Endothelial cell of umbilical vein (primary cell): Measurements from ENCODE around the gene NFE2L1. TPM values are rescaled to one million over a fixed set of nuclear protein-coding genes. Genes with fewer than 3 reads are reported as not detected.
A peak's percentile ranks its signal among the peaks of the same experiment; 100 is the strongest.

Source experiments
- BruUV-seq: library from RNA; stranded (reverse); fragments of 400-500 nt; replicated peaks from 2 replicates; lab custom pipeline; 2021; lab: Mats Ljungman, UMichigan
- CTCF ChIA-PET: fragments of 300-600, 350-600 bp; sonication (Branson Sonifier 250); formaldehyde crosslinking; loops from one replicate; lab custom pipeline; 2021; ENCODE audit warnings: antibody characterized with exemption, inconsistent platforms; lab: Charles Lee
- POLR2A ChIA-PET: fragments of 300-600, 350-600 bp; sonication (Branson Sonifier 250); formaldehyde crosslinking; loops from one replicate; lab custom pipeline; 2021; ENCODE audit warnings: antibody characterized with exemption, inconsistent platforms; lab: Charles Lee
- DNase-seq: peaks from one replicate; pipeline ENCODE4 v3.0.0-alpha.2; 2011; ENCODE audit warnings: low read depth, low spot score
- FAIRE-seq: peaks from 2 replicates; lab custom pipeline; 2011; peaks lifted over from hg19 to GRCh38; lab: Jason Lieb, UNC
- H2AFZ ChIP-seq: 2 replicates; pipeline ENCODE4 v1.6.0; 2012; ENCODE audit warnings: low read depth, low read length, control low read depth, inconsistent platforms
- H3K27ac ChIP-seq: 2 replicates; pipeline ENCODE4 v1.5.1; 2011; ENCODE audit warnings: low read depth, mild to moderate bottlenecking, control low read depth, low read length, moderate library complexity; ENCODE audit not compliant: insufficient read depth
- H3K27me3 ChIP-seq, 2 experiments: 2 replicates each; pipeline versions ENCODE4 v1.6.0 to v1.6.1; 2011; ENCODE audit warnings: low read length in 2 of 2, mixed read lengths in 1 of 2; ENCODE audit not compliant: control insufficient read depth in 2 of 2, insufficient read depth in 2 of 2
- H3K36me3 ChIP-seq, 2 experiments: 2 replicates in 1 of 2; 3 replicates in 1 of 2; pipeline ENCODE4 v1.5.1; 2011; ENCODE audit warnings: low read length in 2 of 2, mild to moderate bottlenecking in 1 of 2, moderate library complexity in 1 of 2; ENCODE audit not compliant: control insufficient read depth in 2 of 2, insufficient read depth in 2 of 2; ENCODE audit errors: extremely low read depth in 1 of 2
- H3K4me1 ChIP-seq: 3 replicates; pipeline ENCODE4 v1.5.1; 2011; ENCODE audit warnings: mild to moderate bottlenecking, low read length; ENCODE audit not compliant: control insufficient read depth, insufficient read depth; ENCODE audit errors: extremely low read depth
- H3K4me2 ChIP-seq: 2 replicates; pipeline ENCODE4 v1.6.1; 2011; ENCODE audit warnings: low read length, control low read depth, mixed read lengths; ENCODE audit not compliant: insufficient read depth
- H3K4me3 ChIP-seq, 3 experiments: fragments of 200-600 bp in 1 of 3; sonication (generic), shearing (Covaris generic) in 1 of 3; replicated peaks in 1 of 3; 2 replicates each; pipeline ENCODE4 v1.5.1; 2011 to 2016; ENCODE audit warnings: control low read depth in 3 of 3, low read length in 3 of 3, mild to moderate bottlenecking in 2 of 3, inconsistent platforms in 1 of 3, low read depth in 1 of 3, moderate library complexity in 1 of 3; ENCODE audit not compliant: insufficient read depth in 1 of 3
- H3K79me2 ChIP-seq: 2 replicates; pipeline ENCODE4 v1.6.0; 2012; ENCODE audit warnings: low read length, inconsistent platforms; ENCODE audit not compliant: control insufficient read depth, insufficient read depth
- H3K9ac ChIP-seq: replicated peaks from 2 replicates; pipeline ENCODE3; 2011; ENCODE audit warnings: low read length, control low read depth; ENCODE audit not compliant: insufficient read depth; ENCODE audit errors: extremely low read depth
- H3K9me1 ChIP-seq: replicated peaks from 3 replicates; pipeline ENCODE4 v1.6.0; 2011; ENCODE audit warnings: mild to moderate bottlenecking, low read length; ENCODE audit not compliant: control insufficient read depth, insufficient read depth; ENCODE audit errors: extremely low read depth
- H3K9me3 ChIP-seq: replicated peaks from 2 replicates; pipeline ENCODE4 v1.5.1; 2012; ENCODE audit warnings: low read length, inconsistent platforms; ENCODE audit not compliant: control insufficient read depth, insufficient read depth
- H4K20me1 ChIP-seq: replicated peaks from 2 replicates; pipeline ENCODE3; 2011; ENCODE audit warnings: mild to moderate bottlenecking, low read length; ENCODE audit not compliant: control insufficient read depth, insufficient read depth; ENCODE audit errors: extremely low read depth
- EZH2 ChIP-seq: IDR thresholded peaks from 2 replicates; pipeline ENCODE4 v1.6.1; 2012; ENCODE audit warnings: borderline replicate concordance, low read depth, mild to moderate bottlenecking, moderate library complexity, low read length, inconsistent platforms; ENCODE audit not compliant: severe bottlenecking
- FOS ChIP-seq: IDR thresholded peaks from 2 replicates; pipeline ENCODE4 v1.6.1; 2011; ENCODE audit warnings: mild to moderate bottlenecking, low read length, moderate library complexity, borderline replicate concordance; ENCODE audit not compliant: insufficient read depth
- POLR2AphosphoS5 ChIP-seq: IDR thresholded peaks from 2 replicates; pipeline ENCODE4 v1.6.1; 2012; ENCODE audit warnings: low read depth, mild to moderate bottlenecking, control low read depth, low read length, moderate library complexity; ENCODE audit not compliant: insufficient read depth
- dilution Hi-C: fragments of 300-500 bp; cut with MboI; formaldehyde crosslinking; loops from one replicate; pipeline ENCODE4 v1.15.0; 2019; ENCODE audit warnings: low sequenced_read_pairs; ENCODE audit not compliant: extremely low pct_ligation_motif_present
- intact Hi-C: fragments of 100-400 bp; cut with micrococcal nuclease; formaldehyde crosslinking; loops from one replicate; pipeline ENCODE4 v1.10.0; 2022
- polyA plus RNA-seq, 4 experiments: library from polyadenylated mRNA; depleted of rRNA in 3 of 4; stranded (reverse) in 3 of 4; unstranded in 1 of 4; fragments of >200 nt; gene quantifications; 2 replicates each; pipeline versions ENCODE4 v1.2.1 to v1.2.3, GENCODE V29; 2011 to 2012; ENCODE audit warnings: missing spikeins in 1 of 4
- total RNA-seq: library from RNA; stranded (reverse); gene quantifications from 2 replicates; pipeline ENCODE4 v1.2.3, GENCODE V29; 2021
- TF ChIP-seq, protein P1 (sequence below): IDR thresholded peaks from 2 replicates; pipeline ENCODE4 v1.6.1; 2011; ENCODE audit not compliant: insufficient read depth, insufficient read length

NFE2L1 gene
- total and polyA plus RNA-seq, 2 donors (not counting 3 experiments of a cell fraction or from before 2014, with no cell fraction given), result 187 to 236 TPM

DNA sequence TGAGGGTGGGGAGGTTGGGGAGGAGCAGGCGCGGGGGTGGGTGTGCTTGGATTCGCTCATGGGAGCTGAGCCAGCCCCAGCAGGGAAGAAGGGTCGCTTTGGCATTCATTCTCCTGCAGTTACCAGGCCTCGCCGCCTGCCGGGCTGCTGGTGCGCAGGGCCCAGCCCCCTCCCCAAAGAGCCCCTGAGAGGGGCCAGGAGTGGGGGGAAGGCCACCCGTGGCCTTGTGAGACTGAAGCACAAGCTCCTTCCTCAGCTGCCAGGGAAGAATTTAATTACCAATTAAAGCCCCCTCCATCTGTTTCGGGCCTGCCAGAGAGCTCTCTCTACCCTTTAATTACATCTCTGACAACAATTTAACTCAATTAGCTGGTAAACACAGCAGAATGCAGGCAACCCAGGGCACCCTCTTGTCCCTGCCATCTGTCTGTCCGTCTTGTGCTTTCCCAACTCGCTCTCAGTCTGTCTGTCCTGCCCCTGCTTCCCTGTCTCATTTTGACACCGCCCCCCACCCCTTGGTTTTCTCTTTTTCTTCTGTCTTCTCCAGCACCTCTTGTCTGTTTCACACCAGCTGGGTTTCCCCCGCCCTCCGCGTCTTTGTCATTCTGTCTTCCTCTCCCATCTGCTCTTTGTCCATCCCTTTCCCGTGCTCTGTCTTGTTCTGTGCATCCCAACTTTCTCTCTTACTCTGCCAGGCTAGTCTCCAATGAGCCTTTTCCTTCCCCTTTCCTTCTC is 44.6 kb upstream of the NFE2L1 start:
- no peaks in the 10 kb centered on the region for H3K27me3 ChIP-seq
- peaks cover 30% of the 10 kb centered on the region for H3K4me1 ChIP-seq

DNA sequence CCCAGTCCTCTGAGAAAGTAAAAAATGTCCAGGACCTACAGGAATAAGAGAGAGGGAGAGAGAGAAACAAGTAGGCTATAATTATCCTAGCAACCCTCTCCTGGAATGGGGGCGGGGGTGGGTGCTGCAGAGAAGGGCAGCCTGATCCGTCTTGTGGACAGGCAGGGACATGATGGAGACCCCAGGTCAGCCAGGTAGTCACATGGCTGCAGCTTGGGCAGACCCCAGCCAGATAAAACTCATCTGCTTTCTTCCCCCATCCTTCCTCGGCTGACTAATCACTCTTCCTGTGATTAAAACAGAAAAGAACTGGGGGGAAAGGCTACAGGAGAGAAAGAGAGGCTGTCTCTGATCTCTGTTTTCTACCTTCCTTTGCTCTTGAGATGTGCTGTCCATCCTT is 43.2 kb upstream of the NFE2L1 start:
- no peak overlapping the region for H3K4me3 ChIP-seq
- H4K20me1 ChIP-seq, result no peaks in the 10 kb centered on the region
- intact Hi-C loops (no loop called here), dilution Hi-C loops (no loop called here)
- H3K36me3 ChIP-seq, result no peaks in the 10 kb centered on the region
- TF ChIP-seq POLR2AphosphoS5 (no peak), FOS (peak; percentile 59), EZH2 (no peak)
- H3K9me1 ChIP-seq, result no peaks in the 10 kb centered on the region
- BruUV-seq, result no TSS peak
- peaks cover 30% of the 10 kb centered on the region for H3K4me1 ChIP-seq
- no peak overlapping the region for H3K4me2 ChIP-seq
- H3K9me3 ChIP-seq, result no peaks in the 10 kb centered on the region
- peak overlapping the region; percentile 67 for H2AFZ ChIP-seq
- no peak overlapping the region for H3K27ac ChIP-seq
- DNase-seq (no peak), FAIRE-seq (peak; percentile 42)
- H3K27me3 ChIP-seq, result peaks cover 0 to 2% of the 10 kb centered on the region in 2 experiments
- H3K9ac ChIP-seq, result no peak overlapping the region
- no peaks in the 10 kb centered on the region for H3K79me2 ChIP-seq
- ChIA-PET CTCF (interaction anchor here (1.2 to 4.0 kb wide), 4 partner anchors 9 to 162 kb away, joined by 3 to 20 read pairs (median 4); no protein-coding TSS in a partner anchor), POLR2A (no interaction called here)

More for the DNA sequence above, 44.6 kb upstream of the NFE2L1 start:
- Histone ChIP-seq H3K9ac (no peak overlapping the region), H3K9me3 (no peaks in the 10 kb centered on the region), H3K4me3 (no peak overlapping the region), H3K27ac (peak overlapping the region; percentile 84), H3K36me3 (no peaks in the 10 kb centered on the region), H2AFZ (peak overlapping the region; percentile 13), H4K20me1 (no peaks in the 10 kb centered on the region), H3K4me2 (no peak overlapping the region), H3K9me1 (no peaks in the 10 kb centered on the region), H3K79me2 (no peaks in the 10 kb centered on the region)
- DNase-seq, result no peak
- POLR2A ChIA-PET, result no interaction called here
- CTCF ChIA-PET, result interaction anchor here (1.4 to 4.0 kb wide), 3 partner anchors 8 to 54 kb away, joined by 5 to 20 read pairs (median 12); no protein-coding TSS in a partner anchor
- no TSS peak for BruUV-seq
- no peak for FAIRE-seq
- TF ChIP-seq FOS, result no peak
- TF ChIP-seq, protein P1, sequence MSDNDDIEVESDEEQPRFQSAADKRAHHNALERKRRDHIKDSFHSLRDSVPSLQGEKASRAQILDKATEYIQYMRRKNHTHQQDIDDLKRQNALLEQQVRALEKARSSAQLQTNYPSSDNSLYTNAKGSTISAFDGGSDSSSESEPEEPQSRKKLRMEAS, result no peak
- dilution Hi-C loops (no loop called here), intact Hi-C loops (loop anchor here (2.0 kb wide), 1 partner anchor 15 kb away; no protein-coding TSS in a partner anchor)
